OCI-LY1 (cell line): ENCODE measurements around the gene ADGRV1.

ENCODE experiments used
- H2AFZ ChIP-seq: fragments of 200-600 bp; sonication (generic), shearing (Covaris generic); 2 replicates; pipeline ENCODE4 v1.6.0; 2014; ENCODE audit warnings: antibody characterized with exemption, mild to moderate bottlenecking, low read length
- H3F3A ChIP-seq: fragments of 200-600 bp; sonication (generic), shearing (Covaris generic); 2 replicates; pipeline ENCODE4 v1.6.0; 2014; ENCODE audit warnings: mild to moderate bottlenecking, antibody characterized with exemption, low read length, moderate library complexity; ENCODE audit not compliant: insufficient read depth
- H3K27ac ChIP-seq: fragments of 200-600 bp; sonication (generic); 2 replicates; pipeline ENCODE4 v1.5.1; 2014; ENCODE audit warnings: low read length, mixed run types, mild to moderate bottlenecking, low read depth; ENCODE audit not compliant: poor library complexity, severe bottlenecking
- H3K27me3 ChIP-seq: fragments of 200-600 bp; sonication (generic); 2 replicates; pipeline ENCODE4 v1.6.0; 2014; ENCODE audit warnings: antibody characterized with exemption, mild to moderate bottlenecking, low read length, moderate library complexity; ENCODE audit not compliant: insufficient read depth
- H3K36me3 ChIP-seq: fragments of 200-600 bp; sonication (generic); 2 replicates; pipeline ENCODE4 v1.6.1; 2014; ENCODE audit warnings: mild to moderate bottlenecking, antibody characterized with exemption, low read length, moderate library complexity, mixed read lengths; ENCODE audit not compliant: insufficient read depth
- H3K4me1 ChIP-seq: fragments of 200-600 bp; sonication (generic); 2 replicates; pipeline ENCODE4 v1.5.1; 2014; ENCODE audit warnings: mild to moderate bottlenecking, low read length, moderate library complexity; ENCODE audit not compliant: insufficient read depth, severe bottlenecking
- H3K4me2 ChIP-seq: fragments of 200-600 bp; sonication (generic), shearing (Covaris generic); 2 replicates; pipeline ENCODE4 v1.6.1; 2014; ENCODE audit warnings: low read length
- H3K4me3 ChIP-seq: fragments of 200-600 bp; sonication (generic); 2 replicates; pipeline ENCODE4 v1.5.1; 2014; ENCODE audit warnings: low read length, low read depth, mild to moderate bottlenecking, mixed read lengths; ENCODE audit not compliant: poor library complexity, severe bottlenecking
- H3K79me2 ChIP-seq: fragments of 200-600 bp; shearing (Covaris generic); 2 replicates; pipeline ENCODE4 v1.6.1; 2016; ENCODE audit warnings: mixed run types, low read length, mixed read lengths; ENCODE audit not compliant: insufficient read depth
- H3K9ac ChIP-seq: fragments of 200-600 bp; sonication (generic), shearing (Covaris generic); 2 replicates; pipeline ENCODE4 v1.6.1; 2014; ENCODE audit warnings: mild to moderate bottlenecking, low read length, mixed read lengths
- H3K9me2 ChIP-seq: fragments of 200-600 bp; sonication (generic), shearing (Covaris generic); 2 replicates; pipeline ENCODE4 v1.6.1; 2014; ENCODE audit warnings: low read depth, mild to moderate bottlenecking, low read length, mixed read lengths
- H3K9me3 ChIP-seq: fragments of 200-600 bp; shearing (Covaris generic); 2 replicates; pipeline ENCODE4 v1.6.1; 2014; ENCODE audit warnings: low read length, mixed read lengths
- H4K20me1 ChIP-seq: fragments of 200-600 bp; sonication (generic), shearing (Covaris generic); 2 replicates; pipeline ENCODE4 v1.6.0; 2016; ENCODE audit warnings: mild to moderate bottlenecking, low read length; ENCODE audit not compliant: insufficient read depth
- CTCF ChIP-seq: fragments of 200-600 bp; sonication (generic), shearing (Covaris generic); IDR thresholded peaks from 2 replicates; pipeline ENCODE4 v1.5.1; 2017; ENCODE audit warnings: mild to moderate bottlenecking, antibody characterized with exemption, low read length, moderate library complexity, mixed read lengths
- EZH2 ChIP-seq: fragments of 200-600 bp; sonication (generic), shearing (Covaris generic); IDR thresholded peaks from 2 replicates; pipeline ENCODE4 v1.8.0; 2017; ENCODE audit warnings: borderline replicate concordance, mixed run types, mild to moderate bottlenecking, antibody characterized with exemption, low read length, moderate library complexity, mixed read lengths

Gene ADGRV1

GRCh38 chr5:90529939-90530677 lies 28.5 kb upstream of the ADGRV1 start:
- Histone ChIP-seq H3K9me2 (no peaks in the 10 kb centered on the region), H3K9ac (peak overlapping the region; percentile 81), H3K36me3 (peaks cover 9% of the 10 kb centered on the region), H3K4me2 (peak overlapping the region; percentile 70), H3K27me3 (no peaks in the 10 kb centered on the region), H2AFZ (peak overlapping the region; percentile 73), H4K20me1 (no peaks in the 10 kb centered on the region), H3K27ac (peak overlapping the region; percentile 38), H3K4me3 (peak overlapping the region; percentile 88), H3K4me1 (peaks cover 33% of the 10 kb centered on the region), H3F3A (no peaks in the 10 kb centered on the region), H3K79me2 (peaks cover 24% of the 10 kb centered on the region), H3K9me3 (no peaks in the 10 kb centered on the region)
- TF ChIP-seq CTCF (peak; percentile 84), EZH2 (no peak)

- peaks cover 4% of the 10 kb centered on the region; the same call in 1 of the 2 replicates for H3K36me3 ChIP-seq
- H3F3A ChIP-seq: no peaks in the 10 kb centered on the region
- TF ChIP-seq EZH2: no peak
- no peak for TF ChIP-seq CTCF
- H3K27ac ChIP-seq: no peak overlapping the region
- peaks cover 33% of the 10 kb centered on the region for H3K4me1 ChIP-seq
- H3K9me2 ChIP-seq: no peaks in the 10 kb centered on the region
- no peak overlapping the region; the same call in 1 of the 2 replicates for H3K9ac ChIP-seq
- no peak overlapping the region for H3K4me3 ChIP-seq
- peaks cover 24% of the 10 kb centered on the region for H3K79me2 ChIP-seq
- peak overlapping the region; percentile 70 for H3K4me2 ChIP-seq
- no peaks in the 10 kb centered on the region for H4K20me1 ChIP-seq
- H3K9me3 ChIP-seq: no peaks in the 10 kb centered on the region
- no peaks in the 10 kb centered on the region for H3K27me3 ChIP-seq
- no peak overlapping the region for H2AFZ ChIP-seq
Observed at GRCh38 chr5:90530736-90531487, 27.7 kb upstream of the ADGRV1 start.

- no peaks in the 10 kb centered on the region for H3K9me2 ChIP-seq
Observed at GRCh38 chr5:90533794-90534193, 24.8 kb upstream of the ADGRV1 start.

More at GRCh38 chr5:90533794-90534193, 24.8 kb upstream of the ADGRV1 start:
- Histone ChIP-seq H3K79me2 (no peaks in the 10 kb centered on the region), H3K4me1 (peaks cover 6% of the 10 kb centered on the region), H4K20me1 (no peaks in the 10 kb centered on the region), H3K9ac (no peak overlapping the region), H3K9me3 (no peaks in the 10 kb centered on the region), H3K36me3 (no peaks in the 10 kb centered on the region), H3K27me3 (no peaks in the 10 kb centered on the region), H3K4me2 (no peak overlapping the region), H3K4me3 (no peak overlapping the region), H3K27ac (no peak overlapping the region), H2AFZ (no peak overlapping the region), H3F3A (no peaks in the 10 kb centered on the region)
- TF ChIP-seq CTCF (no peak), EZH2 (no peak)
